Measurements from ENCODE around the gene C1orf122. TPM values are rescaled to one million over a fixed set of nuclear protein-coding genes. Genes with fewer than 3 reads are reported as not detected.

Gene C1orf122
- total RNA-seq, 2 experiments from 2014 or later: 26.0 to 29.7 TPM

- no peak overlapping the region for H2AFZ ChIP-seq (ENCODE audit: low read length)
- H3K4me2 ChIP-seq (ENCODE audit: low read length): peak overlapping the region; percentile 88
- no peaks in the 10 kb centered on the region for H4K20me1 ChIP-seq (ENCODE audit: insufficient read depth, low read length)
- intact Hi-C loops (cut with micrococcal nuclease; ENCODE audit: unreplicated experiment): loop anchor here (1.0 kb wide), 1 partner anchor 13 kb away; the partner anchor contains the start of gene C1orf122
- peaks cover 18% of the 10 kb centered on the region; the same call in 1 of the 2 replicates for H3K79me2 ChIP-seq (ENCODE audit: insufficient read depth, low read depth, low read length)
- POLR2A ChIA-PET: interaction anchor here (0.5 to 0.6 kb wide), 2 partner anchors 55 to 1561 kb away, joined by 3 to 5 read pairs; no protein-coding TSS in a partner anchor
- H3K4me3 ChIP-seq (ENCODE audit: low read depth, low read length, poor library complexity, severe bottlenecking): peak overlapping the region; percentile 88
- BruUV-seq (replicated peaks): no TSS peak
- H3K4me1 ChIP-seq (ENCODE audit: insufficient read depth, low read length, poor library complexity, severe bottlenecking): peaks cover 28% of the 10 kb centered on the region
- no peaks in the 10 kb centered on the region for H3K9me2 ChIP-seq (ENCODE audit: insufficient read depth, low read length)
- DNase-seq (ENCODE audit: low spot score): no peak
- H3K9me3 ChIP-seq (ENCODE audit: low read length): no peaks in the 10 kb centered on the region
- no peak overlapping the region for H3K27ac ChIP-seq (ENCODE audit: low read depth, low read length, poor library complexity, severe bottlenecking)
- H3K36me3 ChIP-seq (ENCODE audit: insufficient read depth, low read length): peaks cover 39% of the 10 kb centered on the region
- CTCF ChIA-PET (ENCODE audit: unreplicated experiment): no interaction called here
- no peak for TF ChIP-seq CTCF (conservative IDR thresholded peaks at IDR 0.05; ENCODE audit: low read length)
- TF ChIP-seq EZH2phosphoT487 (IDR thresholded peaks at IDR 0.05; ENCODE audit: borderline replicate concordance, low read depth, low read length): no peak
Observed at GRCh38 chr1:37794372-37795339, 12.9 kb upstream of the C1orf122 start.

DNA sequence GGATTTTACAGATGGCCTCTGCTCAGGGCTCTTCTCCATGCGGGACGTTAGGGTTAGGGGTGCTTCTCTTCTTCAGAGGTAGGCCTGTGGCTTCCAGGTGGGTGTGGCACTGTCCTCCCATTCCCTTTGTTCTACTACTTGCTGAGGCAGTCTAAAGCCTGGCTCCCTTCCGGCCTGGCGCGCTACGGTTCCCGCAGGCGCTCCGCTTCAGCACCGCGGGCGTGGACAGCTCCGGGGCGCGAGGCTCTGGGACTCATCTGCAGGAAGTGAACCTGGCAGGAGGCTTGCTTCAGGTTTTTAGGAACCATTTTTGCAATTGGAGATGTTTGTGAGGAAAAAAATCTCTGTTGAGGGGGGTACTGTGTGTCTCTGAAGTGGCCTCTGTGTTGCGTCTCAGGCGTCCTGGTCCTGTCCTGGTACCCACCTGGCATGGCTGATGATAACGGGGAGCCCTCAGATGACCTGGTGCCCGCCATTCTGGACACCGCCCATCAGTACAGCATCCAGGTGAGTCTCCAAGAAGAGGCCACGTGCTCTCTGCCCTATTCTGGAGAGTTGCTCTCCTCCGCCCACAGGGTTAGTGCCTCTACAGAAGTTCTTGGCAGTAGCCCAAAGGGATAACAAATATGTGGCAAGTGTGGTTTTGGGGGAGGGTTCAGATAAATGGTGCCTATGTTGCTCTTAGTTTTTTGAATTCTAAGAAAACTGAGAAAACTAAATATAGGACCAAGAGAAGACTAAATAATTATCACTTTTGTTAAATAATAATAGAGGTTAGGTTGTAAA, 12.1 kb upstream of the C1orf122 start:
- H3K27ac ChIP-seq (ENCODE audit: low read depth, low read length, poor library complexity, severe bottlenecking): no peak overlapping the region
- peaks cover 28% of the 10 kb centered on the region for H3K4me1 ChIP-seq (ENCODE audit: insufficient read depth, low read length, poor library complexity, severe bottlenecking)
- peak overlapping the region; percentile 88 for H3K4me2 ChIP-seq (ENCODE audit: low read length)
- H3K4me3 ChIP-seq (ENCODE audit: low read depth, low read length, poor library complexity, severe bottlenecking): peak overlapping the region; percentile 88
- H3K9me3 ChIP-seq (ENCODE audit: low read length): no peaks in the 10 kb centered on the region
- no peaks in the 10 kb centered on the region for H4K20me1 ChIP-seq (ENCODE audit: insufficient read depth, low read length)
- no peak overlapping the region for H2AFZ ChIP-seq (ENCODE audit: low read length)
- ChIA-PET CTCF (ENCODE audit: unreplicated experiment) (no interaction called here), POLR2A (interaction anchor here (0.5 kb wide), 1 partner anchor 11 kb away, joined by 3 read pairs; no protein-coding TSS in a partner anchor)
- DNase-seq (ENCODE audit: low spot score): no peak
- no peaks in the 10 kb centered on the region for H3K9me2 ChIP-seq (ENCODE audit: insufficient read depth, low read length)
- peaks cover 18% of the 10 kb centered on the region; the same call in 1 of the 2 replicates for H3K79me2 ChIP-seq (ENCODE audit: insufficient read depth, low read depth, low read length)
- TF ChIP-seq EZH2phosphoT487 (IDR thresholded peaks at IDR 0.05; ENCODE audit: borderline replicate concordance, low read depth, low read length) (no peak), CTCF (conservative IDR thresholded peaks at IDR 0.05; ENCODE audit: low read length) (no peak)
- TSS peak; percentile 35 for BruUV-seq (replicated peaks)
- peaks cover 48% of the 10 kb centered on the region for H3K36me3 ChIP-seq (ENCODE audit: insufficient read depth, low read length)
- intact Hi-C loops (cut with micrococcal nuclease; ENCODE audit: unreplicated experiment): no loop called here

All from OCI-LY7 (cell line).